Activated T-cell treated with anti-CD3 and anti-CD28 coated beads, Interleukin-2, amount 50 U/mL, for 48 hours (primary cell): ENCODE results near the gene AADACL2.
"Not testable (repeated sequence)": the region's sequence is repeated elsewhere in the genome, so short reads cannot be mapped to it uniquely, and the experiment has no call there.

Experiments used
- DNase-seq, 2 experiments: peaks; one replicate each; pipeline ENCODE4 v3.0.0-alpha.2; 2020

AADACL2 gene

GRCh38 chr3:151733613-151734012 is at the start of gene AADACL2:
TSS of gene AADACL2 (plus strand) at chr3:151733927. CDS start at chr3:151734036, 109 bp downstream.
- no peak for DNase-seq

- no peak for DNase-seq
Measured at GRCh38 chr3:151684094-151684493, 49.6 kb upstream of the AADACL2 start.

- no peak for DNase-seq
Measured at GRCh38 chr3:151686257-151686656, 47.5 kb upstream of the AADACL2 start.

GRCh38 chr3:151687076-151687475 is 46.7 kb upstream of the AADACL2 start:
- no peak for DNase-seq

GRCh38 chr3:151688571-151688970 is 45.2 kb upstream of the AADACL2 start:
- no peak for DNase-seq

GRCh38 chr3:151690645-151691044 is 43.1 kb upstream of the AADACL2 start:
- no peak for DNase-seq

- no peak for DNase-seq
Measured at GRCh38 chr3:151697496-151697895, 36.2 kb upstream of the AADACL2 start.

GRCh38 chr3:151707216-151707615 is 26.5 kb upstream of the AADACL2 start:
- DNase-seq, result no peak

- no peak for DNase-seq
Measured at GRCh38 chr3:151708868-151709267, 24.9 kb upstream of the AADACL2 start.

GRCh38 chr3:151709847-151710246 is 23.9 kb upstream of the AADACL2 start:
- DNase-seq, result no peak

- no peak for DNase-seq
Measured at GRCh38 chr3:151721294-151721693, 12.4 kb upstream of the AADACL2 start.

- DNase-seq, result no peak
Measured at GRCh38 chr3:151722856-151723255, 10.9 kb upstream of the AADACL2 start.

- no peak for DNase-seq
Measured at GRCh38 chr3:151724576-151725562, 8.9 kb upstream of the AADACL2 start.

- DNase-seq, result no peak
Measured at GRCh38 chr3:151726016-151726415, 7.7 kb upstream of the AADACL2 start.

- DNase-seq, result no peak
Measured at GRCh38 chr3:151732861-151733260, 866 bp upstream of the AADACL2 start.

- DNase-seq, result no peak
Measured at GRCh38 chr3:151740581-151740980, 6.9 kb downstream of the AADACL2 start.

GRCh38 chr3:151743855-151744254 is 10.1 kb downstream of the AADACL2 start:
- no peak for DNase-seq

- DNase-seq, result no peak
Measured at GRCh38 chr3:151750181-151750580, 16.5 kb downstream of the AADACL2 start.

- DNase-seq, result no peak
Measured at GRCh38 chr3:151750678-151751077, 17.0 kb downstream of the AADACL2 start.

- no peak for DNase-seq
Measured at GRCh38 chr3:151751161-151751560, 17.4 kb downstream of the AADACL2 start.

- no peak for DNase-seq
Measured at GRCh38 chr3:151753846-151754245, 20.1 kb downstream of the AADACL2 start.

GRCh38 chr3:151761581-151761980 is 27.9 kb downstream of the AADACL2 start:
- no peak for DNase-seq

- DNase-seq, result not testable (repeated sequence)
Measured at GRCh38 chr3:151764699-151765098, 31.0 kb downstream of the AADACL2 start.

- DNase-seq, result no peak
Measured at GRCh38 chr3:151765685-151766084, 32.0 kb downstream of the AADACL2 start.

GRCh38 chr3:151766454-151766853 is 32.7 kb downstream of the AADACL2 start:
- no peak for DNase-seq
